Measurements from ENCODE around the gene ROBO1.

ROBO1 gene

GRCh38 chr3:79011821-79012529, 755.8 kb downstream of the ROBO1 start:
- DNase-seq (ENCODE audit: low spot score): no peak

DNA sequence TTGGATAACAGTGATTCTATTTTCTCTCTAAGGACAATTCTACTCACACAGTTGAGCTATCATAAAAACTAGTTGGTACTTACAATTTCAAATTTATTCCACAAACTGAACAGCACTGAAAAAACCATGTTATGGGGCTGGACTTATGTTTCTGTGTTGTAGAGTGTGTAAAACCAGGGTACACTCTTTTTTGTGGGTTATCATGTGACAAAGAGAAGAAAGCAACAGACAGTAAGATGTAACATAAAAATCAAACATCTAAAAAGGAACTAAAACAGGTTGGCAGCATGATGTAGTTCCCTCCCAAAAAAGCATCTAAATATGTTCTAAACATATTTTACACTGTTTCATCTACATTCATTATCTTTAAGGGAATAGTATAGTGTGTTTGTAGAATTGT, 757.9 kb downstream of the ROBO1 start:
- no peak for DNase-seq (ENCODE audit: low spot score)

GRCh38 chr3:79006077-79006476, 761.7 kb downstream of the ROBO1 start:
- no peak for DNase-seq (ENCODE audit: low spot score)

DNA sequence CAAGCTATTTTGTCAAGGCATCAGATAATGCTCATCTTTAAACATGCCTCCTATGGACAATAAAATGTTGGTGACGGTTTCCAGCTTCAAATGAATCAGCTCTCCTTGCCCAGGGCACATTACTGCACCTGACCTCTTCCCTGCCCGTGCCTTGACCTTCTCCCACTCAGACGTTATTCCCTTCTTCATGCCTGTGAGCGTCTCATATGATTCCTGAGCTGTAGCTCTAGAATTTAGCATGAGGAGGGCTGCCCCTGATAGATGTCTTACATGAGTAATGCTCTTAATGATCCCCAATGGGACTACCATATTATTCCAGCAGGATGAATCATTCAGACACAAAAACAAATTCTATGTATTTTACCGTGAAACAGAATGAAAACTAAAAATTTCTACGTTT, 762.7 kb downstream of the ROBO1 start:
- DNase-seq (ENCODE audit: low spot score): no peak

GRCh38 chr3:79003994-79004393, 763.8 kb downstream of the ROBO1 start:
- no peak for DNase-seq (ENCODE audit: low spot score)

DNA sequence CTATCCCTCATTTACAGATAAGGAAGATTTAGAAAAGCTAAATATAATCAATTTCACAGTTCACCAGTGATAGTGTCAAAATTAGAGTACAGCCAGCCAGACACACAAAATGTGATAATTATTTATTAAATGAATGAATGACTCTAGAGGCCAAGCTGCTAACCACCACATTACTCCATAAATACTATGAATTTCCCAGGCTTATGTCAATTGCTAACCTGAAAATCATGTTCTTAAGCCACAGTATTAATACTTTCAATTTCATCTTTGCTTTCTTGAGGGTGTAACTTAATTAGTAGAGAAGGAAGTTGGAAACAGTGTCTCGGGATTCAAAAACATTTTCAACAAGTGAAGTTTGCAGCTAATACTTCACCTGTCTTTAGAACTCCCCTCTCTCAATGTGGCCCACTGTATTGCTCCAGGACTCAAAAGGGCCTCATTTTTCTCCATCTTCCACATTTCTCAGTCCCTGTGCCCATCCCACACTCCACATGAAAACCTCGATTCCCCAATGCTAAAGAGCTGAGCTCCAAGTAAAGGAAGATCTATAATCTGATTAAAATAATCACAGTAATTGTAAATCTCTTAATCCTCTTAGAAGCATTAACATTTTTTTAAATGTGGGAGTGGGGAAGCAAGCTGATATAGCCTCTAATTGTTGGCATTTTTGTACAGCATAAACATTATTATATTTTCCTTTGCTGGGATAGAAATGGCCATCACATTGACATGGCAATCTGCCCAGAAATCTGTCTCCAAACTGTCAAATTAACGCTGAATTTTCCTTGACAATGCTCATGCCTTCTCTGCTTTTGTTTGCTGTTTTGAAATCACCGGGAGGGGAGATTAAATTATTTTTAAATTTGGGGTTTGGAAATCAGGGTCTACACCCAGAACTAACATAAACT, 765.1 kb downstream of the ROBO1 start:
- no peak for DNase-seq (ENCODE audit: low spot score)

DNA sequence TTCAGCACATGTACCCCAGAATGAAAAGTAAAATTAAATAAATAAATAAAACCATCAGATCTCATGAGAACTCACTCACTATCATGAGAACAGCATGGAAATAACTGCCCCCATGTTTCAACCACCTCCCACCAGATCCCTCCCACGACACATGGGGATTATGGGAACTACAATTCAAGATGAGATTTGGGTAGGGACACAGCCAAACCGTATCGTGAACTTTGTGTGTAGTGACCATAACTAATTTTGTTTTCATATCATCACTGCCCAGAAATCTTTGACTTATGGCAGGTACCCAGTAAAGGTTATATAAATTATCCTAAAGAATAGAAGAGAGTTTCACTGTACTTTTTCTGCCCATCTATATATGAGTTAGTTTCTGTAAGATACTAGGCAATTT, 766.5 kb downstream of the ROBO1 start:
- DNase-seq (ENCODE audit: low spot score): no peak

DNA sequence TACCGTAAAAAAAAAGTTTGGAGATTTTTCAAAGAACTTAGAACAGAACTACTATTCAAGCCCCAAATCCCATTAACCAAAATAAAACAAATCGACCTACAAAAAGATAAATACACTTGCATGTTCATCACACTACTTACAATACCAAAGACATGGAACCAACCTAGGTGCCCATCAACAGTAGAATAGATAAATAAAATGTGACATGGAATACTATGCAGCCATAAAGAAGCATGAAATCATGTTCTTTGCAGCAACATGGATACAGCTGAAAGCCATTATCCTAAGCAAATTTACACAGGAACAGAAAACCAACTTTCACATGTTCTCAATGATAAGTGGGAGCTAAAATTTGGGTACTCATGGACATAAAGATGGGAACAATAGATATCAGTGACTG, 768.7 kb downstream of the ROBO1 start:
- no peak for DNase-seq (ENCODE audit: low spot score)

- DNase-seq (ENCODE audit: low spot score): no peak
Measured at GRCh38 chr3:78995087-78995486, 772.7 kb downstream of the ROBO1 start.

DNA sequence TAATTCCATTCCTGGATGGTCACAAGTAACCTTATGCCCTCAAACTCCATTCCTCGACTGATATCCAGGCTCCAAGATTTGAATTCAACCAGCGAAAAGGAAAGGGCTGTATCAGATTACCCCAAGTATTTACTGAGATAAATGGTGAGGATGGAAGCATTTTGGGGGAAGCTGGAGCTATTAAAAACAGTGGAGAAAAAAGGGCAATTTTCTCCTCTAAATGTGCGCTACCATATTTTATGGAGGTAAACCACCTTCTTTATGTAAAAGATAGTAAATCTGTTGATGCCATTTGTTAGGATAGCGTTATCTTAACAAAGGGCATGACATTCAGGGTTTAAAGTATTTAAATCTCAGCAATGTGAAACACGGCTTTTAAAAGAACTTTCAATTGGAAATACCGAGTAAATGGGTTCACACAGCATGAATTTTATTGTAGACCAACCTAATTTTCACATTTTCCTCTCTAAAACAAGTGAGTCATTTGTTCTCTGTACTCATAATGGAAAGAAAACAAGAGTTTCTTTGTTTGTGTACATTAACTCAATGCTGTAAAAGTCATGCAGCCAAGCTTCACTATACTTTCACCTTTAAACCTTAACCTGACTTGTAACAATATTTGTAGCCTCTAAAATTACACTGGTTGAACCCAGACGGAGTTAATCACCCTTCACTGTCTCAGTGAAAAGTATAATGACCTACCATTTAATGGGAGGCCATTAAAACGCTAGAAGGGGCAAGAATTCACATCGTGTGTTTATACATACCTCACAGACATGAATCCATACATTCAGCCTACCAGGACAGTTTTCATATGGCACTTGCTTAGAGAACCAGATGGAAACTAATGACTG, 773.4 kb downstream of the ROBO1 start:
- DNase-seq (ENCODE audit: low spot score): no peak

GRCh38 chr3:78993375-78993774, 774.4 kb downstream of the ROBO1 start:
- DNase-seq (ENCODE audit: low spot score): no peak

DNA sequence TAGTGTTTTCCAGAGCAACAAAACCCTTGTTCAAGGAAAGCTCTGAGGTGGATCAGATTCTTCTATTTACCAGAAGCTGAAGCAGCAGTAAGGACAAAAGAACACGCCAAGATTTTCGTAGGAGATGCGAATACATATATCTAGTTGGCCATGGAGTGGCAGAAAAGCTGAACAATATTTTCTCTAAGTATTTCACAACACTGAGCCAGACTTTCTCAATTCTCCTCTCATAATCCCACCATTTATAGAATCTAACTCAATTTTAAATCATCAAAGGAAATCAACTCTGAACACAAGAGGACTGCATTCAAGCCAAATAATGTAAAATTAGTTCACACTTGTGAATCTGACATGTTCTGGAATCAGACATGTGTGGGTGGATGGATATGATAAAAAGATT, 775.0 kb downstream of the ROBO1 start:
- no peak for DNase-seq (ENCODE audit: low spot score)

DNA sequence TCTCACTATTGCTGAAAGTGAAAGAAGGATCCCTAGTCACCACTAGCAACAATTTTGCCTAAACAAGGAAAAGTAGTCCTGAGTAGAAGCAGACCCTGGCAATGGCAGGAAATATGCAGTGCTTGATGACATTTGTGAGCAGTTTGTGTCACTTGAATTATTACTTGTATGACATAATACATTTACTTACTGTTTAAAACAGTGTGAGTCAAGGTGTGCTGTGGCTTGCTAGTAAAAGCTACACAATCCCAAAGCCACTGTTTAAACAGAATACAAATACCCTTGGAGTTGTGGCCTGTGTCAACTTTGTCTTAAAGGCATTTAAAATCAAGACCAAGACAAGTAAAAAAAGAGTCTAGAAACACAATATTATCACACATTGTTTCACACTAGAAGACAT, 775.4 kb downstream of the ROBO1 start:
- DNase-seq (ENCODE audit: low spot score): peak; percentile 39

GRCh38 chr3:78991656-78992055, 776.1 kb downstream of the ROBO1 start:
- no peak for DNase-seq (ENCODE audit: low spot score)

DNA sequence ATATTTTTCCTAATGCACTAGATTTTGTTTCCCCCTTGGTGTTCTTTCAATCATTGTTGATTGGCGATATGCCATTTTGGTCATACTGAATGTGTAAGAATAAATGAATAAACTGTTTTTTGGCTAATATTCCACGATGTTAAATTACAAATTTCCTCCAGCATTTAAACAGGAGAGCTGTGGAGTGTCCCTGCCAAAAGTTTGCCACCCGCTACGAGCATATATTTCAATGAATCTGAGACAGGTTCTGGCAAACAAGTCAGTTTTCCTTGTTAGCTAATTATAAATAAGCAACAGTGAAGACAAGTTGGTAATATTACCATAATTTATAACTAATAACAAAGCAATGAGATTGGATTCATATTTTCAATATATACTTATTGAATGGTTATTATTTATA, 777.6 kb downstream of the ROBO1 start:
- DNase-seq (ENCODE audit: low spot score): no peak

DNA sequence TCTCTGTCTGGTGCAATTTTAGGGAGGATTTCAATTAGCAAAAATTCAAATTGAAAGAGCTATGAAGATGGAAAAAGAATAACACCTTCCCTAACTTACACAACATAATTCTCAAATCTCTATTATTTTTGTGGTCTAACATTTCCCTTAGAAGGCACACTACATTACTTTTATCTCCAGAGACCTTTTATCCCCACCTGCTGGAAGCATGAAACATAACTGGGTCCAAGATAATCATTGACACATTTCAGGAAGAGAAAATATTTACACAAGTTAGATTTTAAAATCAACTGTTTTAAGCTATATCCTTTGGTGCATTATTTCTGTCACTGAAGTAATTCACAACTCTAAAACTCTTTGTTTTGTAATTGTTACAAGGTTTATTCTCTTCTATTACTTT, 779.5 kb downstream of the ROBO1 start:
- peak; percentile 40 for DNase-seq (ENCODE audit: low spot score)

DNA sequence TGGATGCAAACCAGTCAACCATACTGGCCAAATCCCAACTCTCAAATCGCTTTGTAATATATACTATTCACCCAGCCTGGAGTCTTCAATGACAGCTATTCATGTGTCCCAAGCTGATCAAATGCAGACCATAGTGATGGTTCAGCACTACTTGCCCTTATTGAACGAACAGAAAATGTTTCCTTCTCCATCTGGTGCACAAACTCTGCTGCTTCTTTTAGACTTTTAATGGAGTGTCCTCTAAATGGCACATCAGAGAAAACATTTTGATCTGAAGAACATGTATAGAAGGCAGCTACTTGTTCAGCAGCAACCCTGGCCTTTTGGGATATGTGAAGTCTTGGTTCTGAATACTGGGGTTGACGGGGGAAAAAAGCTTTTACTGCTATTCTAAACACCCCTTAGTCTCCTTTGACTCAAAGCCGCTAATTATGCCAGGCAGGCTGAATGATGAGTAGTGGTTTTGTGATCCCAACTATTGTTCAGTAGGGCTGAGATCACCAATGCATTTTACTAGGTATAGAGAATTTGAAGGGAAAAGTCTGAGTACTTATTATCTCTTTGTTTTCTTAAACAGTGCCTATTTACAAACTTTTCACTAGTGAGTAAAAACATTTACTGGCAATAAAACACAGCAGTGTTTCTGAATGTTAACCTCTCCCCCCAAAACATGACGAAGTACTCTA, 781.2 kb downstream of the ROBO1 start:
- no peak for DNase-seq (ENCODE audit: low spot score)

GRCh38 chr3:78985981-78986380, 781.8 kb downstream of the ROBO1 start:
- no peak for DNase-seq (ENCODE audit: low spot score)

DNA sequence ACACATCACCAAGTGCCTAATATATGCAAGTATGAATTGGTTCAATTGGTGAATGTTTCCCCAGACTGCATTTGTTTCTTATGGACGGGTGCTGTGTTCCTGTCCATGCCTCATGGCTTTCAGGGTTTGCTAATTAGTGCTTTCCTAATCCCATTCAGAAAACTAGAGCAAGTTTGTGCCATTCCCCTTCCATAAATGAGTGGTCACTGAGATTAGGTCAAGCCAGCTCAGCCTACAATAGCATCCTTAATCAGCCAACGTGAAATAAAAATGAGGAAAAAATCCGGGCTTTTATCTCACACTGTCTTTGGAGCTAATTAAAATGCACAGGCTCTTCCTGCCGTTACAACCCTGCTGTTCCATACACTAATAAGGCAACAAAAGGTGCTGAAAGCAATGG, 788.8 kb downstream of the ROBO1 start:
- DNase-seq (ENCODE audit: low spot score): no peak

GRCh38 chr3:78978037-78978436, 789.8 kb downstream of the ROBO1 start:
- DNase-seq (ENCODE audit: low spot score): peak; percentile 32

DNA sequence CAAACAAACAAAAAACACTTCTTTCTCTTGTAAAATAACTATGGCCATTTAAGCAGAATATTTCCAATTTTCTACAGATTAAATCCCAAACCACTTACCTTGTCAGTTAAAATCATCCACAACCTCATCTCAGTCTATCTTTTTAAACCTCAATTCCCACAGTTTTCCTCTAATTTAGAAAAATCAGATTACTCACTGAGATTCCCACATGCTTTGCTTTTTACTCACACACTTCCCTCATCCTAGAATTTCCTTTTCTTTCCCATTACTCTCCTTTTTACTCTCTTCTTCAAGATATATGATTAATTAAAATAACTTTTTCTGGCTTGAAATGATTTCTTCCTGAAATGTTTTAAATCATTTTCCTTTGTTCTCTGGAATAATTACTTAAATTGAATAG, 790.7 kb downstream of the ROBO1 start:
- DNase-seq (ENCODE audit: low spot score): no peak

GRCh38 chr3:78976200-78976599, 791.6 kb downstream of the ROBO1 start:
- DNase-seq (ENCODE audit: low spot score): no peak

All from RKO (cell line).